ENCODE measurements around the gene TGFBR3L. TPM values are rescaled to one million over a fixed set of nuclear protein-coding genes. Genes with fewer than 3 reads are reported as not detected.

Gene TGFBR3L
- total RNA-seq, 1 donor from 2014 or later, result 2.8 TPM

GRCh38 chr19:7933828-7934725, 19.4 kb downstream of the TGFBR3L start:
- H3K36me3 Mint-ChIP-seq (ENCODE audit: low read depth, unreplicated experiment), result peaks cover 4% of the 10 kb centered on the region
- Histone ChIP-seq H3K4me1 (ENCODE audit: insufficient read depth, low read length) (peaks cover 10% of the 10 kb centered on the region), H4K20me1 (ENCODE audit: insufficient read depth, low read length) (peaks cover 14% of the 10 kb centered on the region), H3K4me3 (ENCODE audit: insufficient read depth, low read depth, low read length) (no peak overlapping the region), H3K27me3 (ENCODE audit: insufficient read depth, low read length) (no peaks in the 10 kb centered on the region), H2AFZ (ENCODE audit: low read depth, low read length) (no peak overlapping the region), H3K9me3 (ENCODE audit: insufficient read depth, low read depth, low read length) (no peaks in the 10 kb centered on the region), H3K79me2 (ENCODE audit: insufficient read depth, low read length) (no peaks in the 10 kb centered on the region), H3K4me2 (ENCODE audit: low read length) (no peak overlapping the region), H3K27ac (ENCODE audit: low read depth, low read length) (no peak overlapping the region), H3K36me3 (ENCODE audit: insufficient read depth, low read length) (peaks cover 20% of the 10 kb centered on the region), H3K9ac (ENCODE audit: low read length) (no peak overlapping the region)
- peaks cover 2% of the 10 kb centered on the region for H3K4me1 Mint-ChIP-seq (ENCODE audit: low read depth, unreplicated experiment)
- FAIRE-seq (no peak), DNase-seq (ENCODE audit: low read depth) (no peak)
- no peaks in the 10 kb centered on the region for H3K9me3 Mint-ChIP-seq (ENCODE audit: unreplicated experiment)
- TF ChIP-seq EZH2 (IDR thresholded peaks at IDR 0.05; ENCODE audit: insufficient read depth, low read length), result no peak
- TF ChIP-seq, protein P1, sequence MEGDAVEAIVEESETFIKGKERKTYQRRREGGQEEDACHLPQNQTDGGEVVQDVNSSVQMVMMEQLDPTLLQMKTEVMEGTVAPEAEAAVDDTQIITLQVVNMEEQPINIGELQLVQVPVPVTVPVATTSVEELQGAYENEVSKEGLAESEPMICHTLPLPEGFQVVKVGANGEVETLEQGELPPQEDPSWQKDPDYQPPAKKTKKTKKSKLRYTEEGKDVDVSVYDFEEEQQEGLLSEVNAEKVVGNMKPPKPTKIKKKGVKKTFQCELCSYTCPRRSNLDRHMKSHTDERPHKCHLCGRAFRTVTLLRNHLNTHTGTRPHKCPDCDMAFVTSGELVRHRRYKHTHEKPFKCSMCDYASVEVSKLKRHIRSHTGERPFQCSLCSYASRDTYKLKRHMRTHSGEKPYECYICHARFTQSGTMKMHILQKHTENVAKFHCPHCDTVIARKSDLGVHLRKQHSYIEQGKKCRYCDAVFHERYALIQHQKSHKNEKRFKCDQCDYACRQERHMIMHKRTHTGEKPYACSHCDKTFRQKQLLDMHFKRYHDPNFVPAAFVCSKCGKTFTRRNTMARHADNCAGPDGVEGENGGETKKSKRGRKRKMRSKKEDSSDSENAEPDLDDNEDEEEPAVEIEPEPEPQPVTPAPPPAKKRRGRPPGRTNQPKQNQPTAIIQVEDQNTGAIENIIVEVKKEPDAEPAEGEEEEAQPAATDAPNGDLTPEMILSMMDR (IDR thresholded peaks at IDR 0.05; ENCODE audit: insufficient read depth, low read depth, low read length), result no peak
- H3K27ac Mint-ChIP-seq (ENCODE audit: unreplicated experiment), result no peak overlapping the region
- no peak overlapping the region for H3K4me3 Mint-ChIP-seq (ENCODE audit: unreplicated experiment)
- no peaks in the 10 kb centered on the region for H3K27me3 Mint-ChIP-seq (ENCODE audit: low read depth, unreplicated experiment)

- peaks cover 20% of the 10 kb centered on the region for H3K36me3 ChIP-seq (ENCODE audit: insufficient read depth, low read length)
- H3K4me3 ChIP-seq (ENCODE audit: insufficient read depth, low read depth, low read length), result no peak overlapping the region
- no peaks in the 10 kb centered on the region for H3K9me3 ChIP-seq (ENCODE audit: insufficient read depth, low read depth, low read length)
- H3K27ac ChIP-seq (ENCODE audit: low read depth, low read length), result no peak overlapping the region
- H3K79me2 ChIP-seq (ENCODE audit: insufficient read depth, low read length), result no peaks in the 10 kb centered on the region
- Mint-ChIP-seq H3K4me1 (ENCODE audit: low read depth, unreplicated experiment) (no peaks in the 10 kb centered on the region), H3K36me3 (ENCODE audit: low read depth, unreplicated experiment) (peaks cover 4% of the 10 kb centered on the region), H3K9me3 (ENCODE audit: unreplicated experiment) (no peaks in the 10 kb centered on the region), H3K27me3 (ENCODE audit: low read depth, unreplicated experiment) (no peaks in the 10 kb centered on the region), H3K4me3 (ENCODE audit: unreplicated experiment) (no peak overlapping the region), H3K27ac (ENCODE audit: unreplicated experiment) (no peak overlapping the region)
- DNase-seq (ENCODE audit: low read depth) (no peak), FAIRE-seq (no peak)
- no peak overlapping the region for H3K9ac ChIP-seq (ENCODE audit: low read length)
- H3K4me2 ChIP-seq (ENCODE audit: low read length), result no peak overlapping the region
- H2AFZ ChIP-seq (ENCODE audit: low read depth, low read length), result no peak overlapping the region
- TF ChIP-seq, protein P1 (IDR thresholded peaks at IDR 0.05; ENCODE audit: insufficient read depth, low read depth, low read length), result no peak
- no peak for TF ChIP-seq EZH2 (IDR thresholded peaks at IDR 0.05; ENCODE audit: insufficient read depth, low read length)
- H3K27me3 ChIP-seq (ENCODE audit: insufficient read depth, low read length), result no peaks in the 10 kb centered on the region
- peaks cover 4% of the 10 kb centered on the region for H3K4me1 ChIP-seq (ENCODE audit: insufficient read depth, low read length)
- peaks cover 12% of the 10 kb centered on the region for H4K20me1 ChIP-seq (ENCODE audit: insufficient read depth, low read length)
Observed at GRCh38 chr19:7934766-7935165, 20.1 kb downstream of the TGFBR3L start.

DNA sequence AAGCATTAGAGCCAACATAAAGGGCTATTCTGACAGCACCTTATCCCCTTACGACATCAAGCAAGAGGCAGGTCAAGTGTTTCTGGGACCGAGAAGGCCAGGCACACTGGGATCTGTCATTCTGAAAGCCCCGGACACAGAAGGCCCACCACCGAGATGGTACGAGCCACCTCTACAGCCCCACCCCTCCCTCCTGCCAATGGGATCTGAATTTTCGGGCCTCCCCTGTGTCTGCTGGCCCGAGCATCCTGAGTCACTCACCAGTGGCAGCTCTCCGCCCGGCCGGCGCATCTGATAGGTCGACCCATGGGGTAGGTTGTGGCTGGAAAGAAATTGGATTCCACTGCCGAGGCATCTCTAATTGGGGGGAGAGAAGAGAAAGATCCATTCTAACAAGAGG, 26.2 kb downstream of the TGFBR3L start:
- peaks cover 7% of the 10 kb centered on the region for H3K36me3 Mint-ChIP-seq (ENCODE audit: low read depth, unreplicated experiment)
- H3K4me1 Mint-ChIP-seq (ENCODE audit: low read depth, unreplicated experiment), result peaks cover 5% of the 10 kb centered on the region
- no peaks in the 10 kb centered on the region for H3K27me3 Mint-ChIP-seq (ENCODE audit: low read depth, unreplicated experiment)
- H3K9me3 Mint-ChIP-seq (ENCODE audit: unreplicated experiment), result no peaks in the 10 kb centered on the region
- no peak overlapping the region for H3K27ac Mint-ChIP-seq (ENCODE audit: unreplicated experiment)
- peaks cover 20% of the 10 kb centered on the region for H4K20me1 ChIP-seq (ENCODE audit: insufficient read depth, low read length)
- H3K9ac ChIP-seq (ENCODE audit: low read length), result no peak overlapping the region
- H2AFZ ChIP-seq (ENCODE audit: low read depth, low read length), result no peak overlapping the region
- TF ChIP-seq EZH2 (IDR thresholded peaks at IDR 0.05; ENCODE audit: insufficient read depth, low read length), result no peak
- TF ChIP-seq, protein P1 (IDR thresholded peaks at IDR 0.05; ENCODE audit: insufficient read depth, low read depth, low read length), result no peak
- H3K9me3 ChIP-seq (ENCODE audit: insufficient read depth, low read depth, low read length), result no peaks in the 10 kb centered on the region
- FAIRE-seq, result no peak
- H3K4me3 Mint-ChIP-seq (ENCODE audit: unreplicated experiment), result no peak overlapping the region
- no peak overlapping the region for H3K4me2 ChIP-seq (ENCODE audit: low read length)
- peaks cover 13% of the 10 kb centered on the region for H3K4me1 ChIP-seq (ENCODE audit: insufficient read depth, low read length)
- DNase-seq (ENCODE audit: low read depth), result no peak
- no peak overlapping the region for H3K27ac ChIP-seq (ENCODE audit: low read depth, low read length)
- H3K36me3 ChIP-seq (ENCODE audit: insufficient read depth, low read length), result peaks cover 20% of the 10 kb centered on the region
- no peak overlapping the region for H3K4me3 ChIP-seq (ENCODE audit: insufficient read depth, low read depth, low read length)
- peaks cover 32% of the 10 kb centered on the region for H3K79me2 ChIP-seq (ENCODE audit: insufficient read depth, low read length)
- no peaks in the 10 kb centered on the region for H3K27me3 ChIP-seq (ENCODE audit: insufficient read depth, low read length)

Data from astrocyte (in vitro differentiated cells and primary cell).